HG03103 (cell line): ENCODE data around the gene XRCC2.

Experiments used
- ATAC-seq: cut with Tn5 transposase; IDR thresholded peaks from one replicate; pipeline ENCODE4 v1.9.1; 2021; ENCODE audit warnings: low read depth; ENCODE audit not compliant: unreplicated experiment

Gene XRCC2

DNA sequence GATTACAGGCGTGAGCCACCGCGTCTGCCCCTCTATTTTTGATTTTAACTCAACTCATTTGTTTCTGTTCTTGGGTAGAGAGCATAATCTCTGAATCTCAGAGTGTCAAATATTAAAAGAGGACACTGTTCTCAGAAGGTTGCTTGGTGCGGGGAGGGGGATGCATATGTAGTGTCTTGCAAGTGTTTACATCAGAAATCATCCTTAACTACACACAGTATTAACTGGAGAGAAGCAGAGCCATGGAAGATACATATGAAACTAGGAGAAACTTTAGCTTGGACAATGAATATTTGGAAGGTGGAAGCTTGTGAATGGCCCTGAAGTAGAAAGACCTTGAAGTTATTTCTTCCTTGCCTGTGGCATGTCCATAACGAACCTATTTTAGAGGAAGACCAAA is 57.5 kb downstream of the XRCC2 start:
- no peak for ATAC-seq

DNA sequence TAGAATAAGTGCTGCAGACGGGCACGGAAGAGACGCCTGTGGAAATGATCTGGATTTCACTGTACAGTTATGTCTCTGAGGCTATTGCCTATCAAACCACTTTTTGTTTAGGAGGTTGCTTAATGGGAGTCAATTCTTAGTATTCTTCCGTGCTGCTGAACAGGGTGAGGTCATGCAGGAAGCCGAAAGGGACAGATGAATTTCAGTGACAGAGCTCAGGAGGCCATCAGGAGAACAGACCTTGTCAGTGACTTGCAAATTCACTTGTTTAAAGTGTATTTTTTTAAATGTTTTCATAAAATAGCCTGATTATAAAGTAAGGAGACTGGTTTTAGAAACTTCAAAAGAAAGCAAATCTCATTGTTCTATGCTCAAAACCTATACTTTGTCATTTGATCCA is 58.9 kb downstream of the XRCC2 start:
- no peak for ATAC-seq

DNA sequence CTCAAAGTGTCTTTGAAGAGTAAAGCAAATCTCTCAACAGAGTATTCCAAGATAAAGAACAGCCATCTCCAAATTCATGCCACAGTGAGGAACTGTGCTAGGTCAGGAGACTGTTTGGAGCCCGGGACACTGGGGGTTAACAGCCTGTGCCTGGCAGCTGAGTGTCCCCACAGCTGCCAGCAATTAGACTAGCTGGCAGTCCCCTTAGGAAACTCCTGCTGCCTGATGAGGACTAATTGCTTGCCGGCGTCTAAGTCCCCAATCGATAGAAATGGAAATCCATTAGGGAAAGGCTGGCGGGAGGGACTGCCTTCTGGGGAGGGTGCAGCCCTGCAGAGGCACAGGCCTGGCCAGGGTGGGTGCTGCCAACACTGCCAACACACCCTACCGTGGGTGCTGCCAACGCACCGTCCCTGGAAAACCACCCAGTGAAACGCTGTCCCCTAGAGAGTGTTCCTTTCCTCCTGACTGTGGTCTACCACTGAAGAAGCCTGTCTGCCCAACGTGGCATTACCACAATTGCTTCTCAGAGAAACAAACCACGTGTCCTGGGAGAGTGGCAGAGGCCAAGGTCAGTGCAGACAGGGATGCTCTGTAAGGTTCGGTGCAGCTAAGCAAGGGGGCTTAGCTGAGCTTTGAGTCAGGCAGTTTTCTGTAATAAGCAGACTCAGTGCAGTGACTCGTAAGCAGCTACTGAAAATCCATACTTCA is 60.8 kb downstream of the XRCC2 start:
- ATAC-seq = no peak

DNA sequence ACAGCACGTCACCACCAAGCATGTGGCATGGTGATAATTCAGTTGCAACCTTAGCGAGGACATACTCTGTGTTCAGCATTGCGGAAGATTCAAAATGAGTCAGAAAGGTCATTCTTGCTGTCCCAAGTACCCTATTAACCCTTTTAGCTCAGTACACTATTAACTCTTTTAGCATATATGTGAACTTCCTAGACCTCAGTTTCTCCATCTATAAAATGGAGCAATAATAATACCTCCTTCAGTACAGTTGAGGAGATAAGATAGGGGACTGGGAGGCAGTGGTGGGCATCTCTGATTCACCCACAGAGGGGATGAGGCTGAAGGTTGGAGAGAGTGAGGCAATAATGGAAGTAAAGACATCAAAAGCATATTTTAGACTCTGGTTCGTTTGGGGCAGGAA is 67.3 kb downstream of the XRCC2 start:
- ATAC-seq = no peak

DNA sequence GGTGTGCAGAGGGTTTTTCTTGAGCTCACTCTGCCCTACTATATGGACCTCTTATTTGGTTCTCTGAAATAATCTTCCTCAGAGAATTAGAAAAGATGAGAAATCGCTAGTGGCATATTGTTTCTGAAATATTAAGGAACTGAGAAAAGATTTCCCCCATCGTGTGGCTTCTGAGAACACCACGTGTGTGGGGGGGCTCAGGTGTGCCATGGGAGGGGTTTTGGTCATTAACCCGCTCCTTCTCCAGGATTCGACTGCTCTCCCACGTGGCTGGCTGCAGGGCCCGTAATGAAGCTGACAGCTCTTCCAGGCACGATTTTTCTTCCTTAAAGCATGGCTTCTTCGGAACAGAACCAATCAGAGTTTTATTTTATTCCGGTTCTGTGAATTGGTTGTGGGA is 67.7 kb downstream of the XRCC2 start:
- ATAC-seq = no peak

DNA sequence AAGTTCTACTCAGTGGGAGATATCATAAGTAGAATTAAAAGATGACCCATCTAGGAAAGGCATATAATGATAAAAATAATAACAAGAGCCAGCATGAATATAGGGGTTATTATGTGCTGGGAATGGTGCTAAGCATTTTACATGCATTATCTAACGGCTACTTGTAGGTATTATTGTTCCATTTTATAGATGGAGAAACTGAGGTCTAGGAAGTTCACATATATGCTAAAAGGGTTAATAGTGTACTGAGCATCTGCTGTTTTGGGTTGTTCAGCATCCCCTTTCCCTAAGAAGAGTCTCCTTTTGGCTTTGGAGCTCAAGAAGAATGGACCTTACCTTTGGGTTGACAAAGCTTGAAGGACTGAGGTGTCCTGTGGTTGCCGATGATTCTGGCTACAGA is 68.9 kb downstream of the XRCC2 start:
- ATAC-seq = no peak

DNA sequence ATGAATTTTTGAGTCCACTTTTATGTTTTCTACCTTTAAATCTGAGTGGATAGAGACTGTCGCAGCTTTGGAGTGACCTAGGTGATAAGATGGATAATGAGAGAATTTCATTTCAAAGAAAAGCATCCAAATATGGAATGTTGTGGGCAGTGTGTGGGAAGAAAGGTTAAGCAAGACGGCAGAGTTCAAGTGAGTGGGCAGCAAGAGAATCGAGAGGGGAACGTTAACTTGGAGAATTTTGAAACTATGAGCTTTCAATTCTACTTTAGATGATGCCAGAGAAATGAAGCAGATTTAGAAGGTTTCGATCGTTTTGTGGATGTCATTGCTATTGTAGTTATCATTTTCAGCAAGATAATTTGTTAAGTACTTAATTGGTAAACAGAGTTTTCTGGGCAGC is 73.0 kb downstream of the XRCC2 start:
- ATAC-seq = no peak

DNA sequence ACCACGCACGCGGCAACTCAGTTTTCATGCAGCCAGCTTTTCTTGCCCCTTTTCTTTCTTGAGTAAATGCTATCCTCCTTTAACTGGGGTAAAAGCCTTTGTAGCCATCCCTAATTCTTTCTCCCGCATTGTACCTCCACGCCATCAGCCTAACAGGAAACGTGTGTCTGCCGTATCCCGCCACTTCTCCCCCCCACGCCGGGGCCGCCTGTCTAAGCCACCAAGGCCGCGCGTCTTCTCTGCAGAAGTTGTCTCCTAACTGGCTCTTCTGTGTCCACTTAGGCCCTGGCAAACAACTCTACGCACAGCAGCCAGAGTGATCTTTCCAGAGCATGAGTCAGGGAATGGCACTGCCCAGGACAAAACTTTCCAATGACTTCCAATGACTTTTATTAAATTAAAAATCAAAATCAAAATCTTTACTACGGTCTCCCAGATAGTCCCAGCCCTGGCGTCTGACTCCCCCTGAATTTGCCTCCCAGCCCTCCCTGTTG is 74.6 kb downstream of the XRCC2 start:
- ATAC-seq = no peak

DNA sequence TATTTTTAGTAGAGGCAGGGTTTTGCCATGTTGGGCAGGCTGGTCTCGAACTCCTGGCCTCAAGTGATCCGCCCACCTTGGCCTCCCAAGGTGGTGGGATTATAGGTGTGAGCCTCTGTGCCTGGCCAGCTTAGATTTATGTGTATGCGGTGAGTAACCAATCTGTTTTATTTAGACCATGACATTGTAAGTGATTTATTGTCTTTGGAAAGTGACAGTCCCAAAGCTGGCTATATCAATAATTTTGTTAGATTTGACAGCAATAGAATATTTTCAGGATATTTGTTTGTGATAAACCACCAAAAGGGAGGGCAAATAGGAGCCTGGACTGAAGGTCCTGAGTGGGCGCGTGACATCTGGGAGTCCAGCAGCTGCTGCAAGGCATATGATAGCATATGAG is 75.7 kb downstream of the XRCC2 start:
- ATAC-seq = no peak

DNA sequence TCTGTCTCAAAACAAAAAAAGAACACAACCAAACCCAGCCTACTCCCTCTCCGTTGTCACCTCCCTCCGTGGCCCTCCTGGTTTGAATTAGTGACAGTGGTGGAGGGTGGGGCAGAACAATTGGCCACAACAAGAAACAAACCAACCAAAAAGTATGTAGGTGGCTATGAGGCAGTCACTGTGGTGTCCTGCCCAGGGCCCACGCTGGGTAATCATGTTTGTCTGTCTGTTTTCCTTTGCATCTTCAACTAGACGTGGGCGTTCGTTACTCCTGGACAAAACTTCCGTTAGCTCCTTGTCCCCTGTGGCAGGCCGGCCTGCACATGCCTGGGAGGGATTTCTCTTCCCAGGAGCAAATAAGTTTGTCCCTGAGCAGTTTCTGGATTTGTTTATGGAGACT is 78.4 kb downstream of the XRCC2 start:
- ATAC-seq = no peak

DNA sequence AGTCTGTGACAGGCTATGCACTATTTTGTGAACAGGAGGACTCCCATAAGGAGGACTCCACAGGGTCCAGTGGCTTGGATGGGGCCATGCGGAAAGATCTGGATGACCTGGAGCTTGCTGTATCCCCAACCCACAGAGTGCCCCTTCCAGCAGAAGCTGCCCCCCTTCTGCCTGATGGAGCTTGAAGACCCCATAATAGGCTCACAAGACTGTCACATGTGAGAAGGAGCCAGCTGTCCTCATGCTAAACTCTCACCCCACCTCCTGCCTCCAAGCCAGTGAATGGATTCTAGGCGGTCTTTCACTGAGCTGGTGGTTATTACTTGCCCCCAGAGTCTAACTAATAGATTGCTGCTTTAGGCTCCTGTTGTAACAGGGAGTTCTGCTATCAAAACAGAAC is 79.1 kb downstream of the XRCC2 start:
- ATAC-seq = no peak
